GM18502 (cell line): ENCODE results near the gene SYNPO2.
A peak's percentile ranks its signal among the peaks of the same experiment; 100 is the strongest.
"Not testable (repeated sequence)": the region's sequence is repeated elsewhere in the genome, so short reads cannot be mapped to it uniquely, and the experiment has no call there.

Experiments used
- ATAC-seq: cut with Tn5 transposase; IDR thresholded peaks from one replicate; pipeline ENCODE4 v1.9.1; 2021; ENCODE audit warnings: mild to moderate bottlenecking; ENCODE audit not compliant: unreplicated experiment, poor library complexity

The SYNPO2 gene

GRCh38 chr4:118968813-118969212, 80.2 kb downstream of the SYNPO2 start:
- ATAC-seq = no peak

GRCh38 chr4:118969359-118969758, 80.7 kb downstream of the SYNPO2 start:
- no peak for ATAC-seq

GRCh38 chr4:118972167-118972566, 83.5 kb downstream of the SYNPO2 start:
- ATAC-seq = no peak

GRCh38 chr4:118973295-118973694, 84.6 kb downstream of the SYNPO2 start:
- ATAC-seq = no peak

GRCh38 chr4:118974758-118975157, 86.1 kb downstream of the SYNPO2 start:
- no peak for ATAC-seq

- ATAC-seq = no peak
These were observed 87.0 kb downstream of the SYNPO2 start for GRCh38 chr4:118975449-118976192.

- ATAC-seq = not testable (repeated sequence)
These were observed 87.5 kb downstream of the SYNPO2 start for GRCh38 chr4:118976193-118976560.

- not testable (repeated sequence) for ATAC-seq
These were observed 88.4 kb downstream of the SYNPO2 start for GRCh38 chr4:118977100-118977499.

- no peak for ATAC-seq
These were observed 91.1 kb downstream of the SYNPO2 start for GRCh38 chr4:118979712-118980111.

- no peak for ATAC-seq
These were observed 92.7 kb downstream of the SYNPO2 start for GRCh38 chr4:118981171-118981838.

- ATAC-seq = peak; percentile 90
These were observed 93.3 kb downstream of the SYNPO2 start for GRCh38 chr4:118981839-118982381.

GRCh38 chr4:118983293-118983692, 94.6 kb downstream of the SYNPO2 start:
- ATAC-seq = no peak

- ATAC-seq = no peak
These were observed 95.2 kb downstream of the SYNPO2 start for GRCh38 chr4:118983831-118984230.

GRCh38 chr4:118985170-118986000, 96.7 kb downstream of the SYNPO2 start:
- no peak for ATAC-seq

GRCh38 chr4:118987959-118988634, 99.4 kb downstream of the SYNPO2 start:
- ATAC-seq = no peak

GRCh38 chr4:118988635-118988972, 100.0 kb downstream of the SYNPO2 start:
- no peak for ATAC-seq

- no peak for ATAC-seq
These were observed 100.7 kb downstream of the SYNPO2 start for GRCh38 chr4:118989098-118990080.

GRCh38 chr4:118991686-118992085, 103.0 kb downstream of the SYNPO2 start:
- no peak for ATAC-seq

- ATAC-seq = no peak
These were observed 103.5 kb downstream of the SYNPO2 start for GRCh38 chr4:118992149-118992548.
